NCI-H128 (cell line): ENCODE data around the gene ZAP70.

Experiments used
- DNase-seq: peaks from one replicate; lab custom pipeline; 2025; ENCODE audit not compliant: unreplicated experiment; lab: John Stamatoyannopoulos, UW

The ZAP70 gene

GRCh38 chr2:97775074-97775473, 61.7 kb downstream of the ZAP70 start:
- no peak for DNase-seq

DNA sequence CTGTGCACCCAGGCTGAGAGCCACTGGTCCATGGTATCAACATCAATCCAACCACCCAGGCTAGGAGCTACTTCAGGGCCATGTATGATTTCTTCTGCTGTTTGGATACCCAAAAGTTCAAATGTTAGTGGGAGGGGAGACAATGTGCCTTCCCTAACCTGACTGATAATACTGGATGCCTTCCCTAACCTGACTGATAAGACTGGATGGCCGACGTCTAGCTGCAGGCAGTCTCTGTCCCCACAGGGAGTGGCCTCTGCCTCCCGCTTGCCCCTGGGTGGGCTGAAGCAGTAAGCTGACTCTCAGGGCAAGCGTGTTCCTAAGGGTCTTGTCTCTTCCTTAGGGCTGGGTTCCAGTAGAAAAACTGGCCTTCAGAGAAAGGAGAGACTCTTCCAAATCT, 65.8 kb downstream of the ZAP70 start:
- no peak for DNase-seq

DNA sequence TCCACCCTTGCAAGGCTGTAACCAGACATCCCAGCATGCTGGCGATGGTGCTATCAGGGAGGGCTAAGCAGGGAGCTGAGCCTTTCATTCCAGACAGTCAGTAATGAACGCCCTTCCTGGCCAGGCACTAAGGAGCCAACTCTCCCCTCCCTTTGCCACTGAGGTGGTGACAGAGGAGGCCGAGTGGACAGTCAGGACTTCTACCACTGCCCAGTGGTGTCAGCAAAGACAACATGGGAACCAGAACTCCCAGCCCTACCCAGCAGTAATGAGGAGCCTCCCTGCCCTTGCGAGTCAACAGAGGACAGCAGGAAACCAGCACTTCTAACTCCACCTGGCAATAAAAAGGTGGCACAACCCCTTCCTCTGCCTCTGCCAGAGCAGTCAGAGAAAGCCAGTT, 68.6 kb downstream of the ZAP70 start:
- no peak for DNase-seq

- DNase-seq = no peak
Observed at GRCh38 chr2:97784953-97785352, 71.6 kb downstream of the ZAP70 start.

DNA sequence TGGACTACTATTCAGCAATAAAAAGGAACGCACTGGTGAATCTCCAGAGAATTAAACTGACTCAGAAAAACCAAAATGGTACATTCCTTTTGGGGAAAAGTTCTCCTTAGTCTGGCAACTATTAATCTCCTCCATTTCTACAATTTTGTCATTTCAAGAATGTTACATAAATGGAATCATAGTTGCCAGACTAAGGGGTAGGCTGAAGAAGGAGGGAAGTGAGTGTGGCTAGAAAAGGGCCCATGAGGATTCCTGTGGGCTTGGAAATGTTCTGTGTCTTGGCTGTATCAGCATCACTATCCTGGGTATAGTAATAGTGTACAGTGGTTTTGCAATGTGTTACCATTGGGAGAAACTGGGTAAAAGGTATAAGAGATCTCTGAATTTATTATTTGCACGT, 72.4 kb downstream of the ZAP70 start:
- no peak for DNase-seq

DNA sequence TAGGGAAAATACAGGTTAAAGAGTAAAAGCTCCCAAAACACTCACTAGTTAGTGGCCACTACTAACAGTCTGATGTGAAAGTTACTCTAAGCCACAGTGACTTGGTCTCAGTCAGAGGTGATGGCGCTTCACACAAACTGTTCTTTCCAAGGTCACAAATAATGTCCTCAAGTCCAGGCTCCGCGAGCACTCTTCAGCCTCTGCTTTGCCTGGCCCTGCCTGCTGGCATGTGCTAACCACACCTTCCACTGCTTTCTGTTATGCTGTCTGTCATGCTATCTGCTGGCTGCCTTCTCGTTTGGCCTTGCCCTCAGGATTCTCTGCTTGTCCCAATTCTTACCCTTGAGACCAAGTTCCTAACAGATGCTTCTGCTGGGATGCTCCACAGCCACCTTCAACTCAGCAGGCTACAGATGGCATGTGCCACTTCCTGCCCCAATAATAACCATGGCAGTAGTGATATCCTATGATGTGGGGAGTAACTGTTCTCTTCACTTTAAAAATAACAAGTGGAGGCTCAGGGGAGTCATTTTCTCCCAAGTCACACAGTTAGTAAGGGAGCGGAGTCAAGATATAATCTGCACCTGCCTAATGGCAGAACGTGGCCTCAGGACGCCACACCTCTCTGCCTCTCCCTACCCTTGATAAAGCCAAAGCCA, 75.7 kb downstream of the ZAP70 start:
- DNase-seq = no peak
